Liver (tissue), 3 donors: ENCODE measurements around the gene HAUS7.

ENCODE experiments used
- EGR1 ChIP-seq, 2 donors: IDR thresholded peaks; 2 replicates each; pipeline ENCODE4 v1.6.1; 2016 to 2018; ENCODE audit warnings: antibody characterized with exemption in 2 of 2, low read depth in 2 of 2
- GABPA ChIP-seq, 2 donors: IDR thresholded peaks in 1 of 2; conservative IDR thresholded peaks in 1 of 2; 2 replicates each; pipeline ENCODE4 v1.6.1; 2016; ENCODE audit warnings: antibody characterized with exemption in 2 of 2, mild to moderate bottlenecking in 1 of 2, moderate library complexity in 1 of 2
- HNF4A ChIP-seq, 2 donors: conservative IDR thresholded peaks; 2 replicates each; pipeline ENCODE4 v1.6.1; 2016; ENCODE audit warnings: antibody characterized with exemption in 2 of 2, mild to moderate bottlenecking in 2 of 2
- JUND ChIP-seq, 2 donors: IDR thresholded peaks; 2 replicates each; pipeline ENCODE4 v1.6.1; 2016; ENCODE audit warnings: antibody characterized with exemption in 2 of 2
- RAD21 ChIP-seq, 2 donors: IDR thresholded peaks; 2 replicates each; pipeline ENCODE4 v1.6.1; 2016; ENCODE audit warnings: antibody characterized with exemption in 2 of 2, mild to moderate bottlenecking in 2 of 2
- REST ChIP-seq: IDR thresholded peaks from 2 replicates; pipeline ENCODE4 v1.6.1; 2016; ENCODE audit warnings: antibody characterized with exemption, mild to moderate bottlenecking
- SP1 ChIP-seq: IDR thresholded peaks from 2 replicates; pipeline ENCODE4 v1.6.1; 2018; ENCODE audit warnings: antibody characterized with exemption, mild to moderate bottlenecking
- TAF1 ChIP-seq: conservative IDR thresholded peaks from 2 replicates; pipeline ENCODE4 v1.6.1; 2016; ENCODE audit warnings: antibody characterized with exemption, mild to moderate bottlenecking
- YY1 ChIP-seq: IDR thresholded peaks from 2 replicates; pipeline ENCODE4 v1.6.1; 2016; ENCODE audit warnings: antibody characterized with exemption, mild to moderate bottlenecking
- ZBTB33 ChIP-seq: IDR thresholded peaks from 2 replicates; pipeline ENCODE4 v1.6.1; 2016; ENCODE audit warnings: antibody characterized with exemption
- TF ChIP-seq, protein P1 (sequence below): fragments of 150-350 bp; IDR thresholded peaks from 2 replicates; pipeline ENCODE4 v1.5.1; 2017; ENCODE audit warnings: improper control_type of control experiment, low read depth, low read length; ENCODE audit not compliant: missing input control
- TF ChIP-seq, protein P2 (sequence below): IDR thresholded peaks from 2 replicates; pipeline ENCODE4 v1.6.1; 2016; ENCODE audit warnings: antibody characterized with exemption
- TF ChIP-seq, protein P3 (sequence below): IDR thresholded peaks from 2 replicates; pipeline ENCODE4 v1.6.1; 2016; ENCODE audit warnings: antibody characterized with exemption
- donor health status: healthy.
- donor health status: healthy.

GRCh38 chrX:153446636-153446936 lies 23.8 kb downstream of the HAUS7 start:
- TF ChIP-seq, protein P1, sequence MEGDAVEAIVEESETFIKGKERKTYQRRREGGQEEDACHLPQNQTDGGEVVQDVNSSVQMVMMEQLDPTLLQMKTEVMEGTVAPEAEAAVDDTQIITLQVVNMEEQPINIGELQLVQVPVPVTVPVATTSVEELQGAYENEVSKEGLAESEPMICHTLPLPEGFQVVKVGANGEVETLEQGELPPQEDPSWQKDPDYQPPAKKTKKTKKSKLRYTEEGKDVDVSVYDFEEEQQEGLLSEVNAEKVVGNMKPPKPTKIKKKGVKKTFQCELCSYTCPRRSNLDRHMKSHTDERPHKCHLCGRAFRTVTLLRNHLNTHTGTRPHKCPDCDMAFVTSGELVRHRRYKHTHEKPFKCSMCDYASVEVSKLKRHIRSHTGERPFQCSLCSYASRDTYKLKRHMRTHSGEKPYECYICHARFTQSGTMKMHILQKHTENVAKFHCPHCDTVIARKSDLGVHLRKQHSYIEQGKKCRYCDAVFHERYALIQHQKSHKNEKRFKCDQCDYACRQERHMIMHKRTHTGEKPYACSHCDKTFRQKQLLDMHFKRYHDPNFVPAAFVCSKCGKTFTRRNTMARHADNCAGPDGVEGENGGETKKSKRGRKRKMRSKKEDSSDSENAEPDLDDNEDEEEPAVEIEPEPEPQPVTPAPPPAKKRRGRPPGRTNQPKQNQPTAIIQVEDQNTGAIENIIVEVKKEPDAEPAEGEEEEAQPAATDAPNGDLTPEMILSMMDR, result no peak
- TF ChIP-seq YY1, result no peak
- no peak for TF ChIP-seq SP1
- no peak for TF ChIP-seq RAD21 (IDR thresholded peaks at IDR 0.05)
- TF ChIP-seq GABPA (IDR thresholded peaks at IDR 0.05 in 1 of 2, conservative IDR thresholded peaks at IDR 0.05 in 1 of 2), result no peak
- no peak for TF ChIP-seq REST
- TF ChIP-seq, protein P2, sequence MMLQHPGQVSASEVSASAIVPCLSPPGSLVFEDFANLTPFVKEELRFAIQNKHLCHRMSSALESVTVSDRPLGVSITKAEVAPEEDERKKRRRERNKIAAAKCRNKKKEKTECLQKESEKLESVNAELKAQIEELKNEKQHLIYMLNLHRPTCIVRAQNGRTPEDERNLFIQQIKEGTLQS, result no peak
- TF ChIP-seq TAF1, result no peak
- no peak for TF ChIP-seq JUND (IDR thresholded peaks at IDR 0.05)
- TF ChIP-seq EGR1 (IDR thresholded peaks at IDR 0.05; ENCODE audit: low read depth in 2 of 2), result no peak
- TF ChIP-seq HNF4A (conservative IDR thresholded peaks at IDR 0.05), result no peak
- TF ChIP-seq ZBTB33, result no peak
- TF ChIP-seq, protein P3, sequence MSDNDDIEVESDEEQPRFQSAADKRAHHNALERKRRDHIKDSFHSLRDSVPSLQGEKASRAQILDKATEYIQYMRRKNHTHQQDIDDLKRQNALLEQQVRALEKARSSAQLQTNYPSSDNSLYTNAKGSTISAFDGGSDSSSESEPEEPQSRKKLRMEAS, result no peak
